ENCODE measurements around the gene YJEFN3.

The YJEFN3 gene

DNA sequence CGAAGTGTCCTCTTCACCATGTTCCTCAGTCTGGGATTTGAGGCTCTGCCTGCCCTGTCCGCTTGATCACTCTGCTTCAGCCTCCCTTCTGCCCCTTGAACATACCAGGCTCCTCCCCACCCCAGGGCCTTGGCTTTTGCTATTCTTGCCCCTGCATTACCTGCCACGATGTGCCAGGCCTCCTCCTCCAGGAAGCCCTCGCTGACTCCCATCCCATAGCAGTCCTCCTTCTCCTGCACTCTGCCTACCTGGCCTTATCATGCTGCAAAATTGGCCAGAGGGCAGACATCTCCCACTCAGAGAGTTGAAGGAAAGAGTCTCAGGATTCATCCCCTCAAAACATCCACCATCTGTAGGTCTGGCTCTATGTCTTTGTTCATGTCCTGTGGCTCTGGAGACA lies 2.2 kb downstream of the YJEFN3 start:
- TF ChIP-seq JUND (IDR thresholded peaks at IDR 0.05; ENCODE audit: low read depth), result no peak
- in situ Hi-C loops (cut with HindIII; ENCODE audit: low pct_unique_long_range_greater_than_20kb, low sequenced_read_pairs), result no loop called here
- DNase-seq (ENCODE audit: low read depth in 1 of 2, low spot score in 1 of 2), result no peak

- in situ Hi-C loops (cut with HindIII; ENCODE audit: low pct_unique_long_range_greater_than_20kb, low sequenced_read_pairs), result no loop called here
- peak; percentile 74 to 81 for DNase-seq (ENCODE audit: low read depth in 1 of 2, low spot score in 1 of 2)
- no peak for TF ChIP-seq JUND (IDR thresholded peaks at IDR 0.05; ENCODE audit: low read depth)
Measured at GRCh38 chr19:19531951-19532805, 3.5 kb downstream of the YJEFN3 start.

- TF ChIP-seq JUND (IDR thresholded peaks at IDR 0.05; ENCODE audit: low read depth), result no peak
- in situ Hi-C loops (cut with HindIII; ENCODE audit: low pct_unique_long_range_greater_than_20kb, low sequenced_read_pairs), result no loop called here
- no peak for DNase-seq (ENCODE audit: low read depth in 1 of 2, low spot score in 1 of 2)
Measured at GRCh38 chr19:19532806-19533701, 4.3 kb downstream of the YJEFN3 start.

GRCh38 chr19:19533841-19534240 lies 5.1 kb downstream of the YJEFN3 start:
- no peak for TF ChIP-seq JUND (IDR thresholded peaks at IDR 0.05; ENCODE audit: low read depth)
- in situ Hi-C loops (cut with HindIII; ENCODE audit: low pct_unique_long_range_greater_than_20kb, low sequenced_read_pairs), result no loop called here
- no peak for DNase-seq (ENCODE audit: low read depth in 1 of 2, low spot score in 1 of 2)

DNA sequence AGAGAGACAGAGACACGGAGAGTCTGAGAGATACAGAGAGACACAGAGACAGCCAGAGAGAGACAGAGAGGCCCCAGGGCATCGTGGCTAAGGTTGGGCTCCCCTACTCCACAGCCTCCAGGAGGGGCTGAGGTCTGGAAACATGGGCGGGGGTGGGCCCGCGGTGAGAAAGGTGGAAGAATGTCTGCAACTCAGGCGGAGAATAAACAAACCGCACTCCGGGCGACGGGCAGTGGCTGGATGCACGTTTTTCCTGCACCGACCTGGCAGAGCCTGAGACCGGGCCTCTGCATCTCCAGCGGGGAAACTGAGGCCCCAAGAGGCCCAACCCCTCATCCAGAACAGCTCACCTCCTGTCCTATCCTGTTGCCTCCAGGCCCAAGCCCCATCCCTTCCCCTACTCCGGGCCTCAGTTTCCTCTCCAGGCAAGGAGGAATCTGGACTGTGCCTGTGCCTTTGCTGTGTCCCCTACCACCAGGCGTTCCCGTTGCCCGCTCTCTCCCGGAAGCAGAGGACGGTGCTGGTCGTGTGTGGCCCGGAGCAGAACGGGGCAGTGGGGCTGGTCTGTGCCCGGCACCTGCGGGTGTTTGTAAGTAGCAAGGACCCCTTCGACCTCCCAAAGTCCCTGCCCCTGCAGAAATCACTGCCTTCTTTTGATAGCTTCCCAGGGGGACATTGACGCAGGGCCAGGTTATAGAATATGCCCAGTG lies 6.0 kb downstream of the YJEFN3 start:
- in situ Hi-C loops (cut with HindIII; ENCODE audit: low pct_unique_long_range_greater_than_20kb, low sequenced_read_pairs), result no loop called here
- DNase-seq (ENCODE audit: low read depth in 1 of 2, low spot score in 1 of 2), result no peak
- no peak for TF ChIP-seq JUND (IDR thresholded peaks at IDR 0.05; ENCODE audit: low read depth)

DNA sequence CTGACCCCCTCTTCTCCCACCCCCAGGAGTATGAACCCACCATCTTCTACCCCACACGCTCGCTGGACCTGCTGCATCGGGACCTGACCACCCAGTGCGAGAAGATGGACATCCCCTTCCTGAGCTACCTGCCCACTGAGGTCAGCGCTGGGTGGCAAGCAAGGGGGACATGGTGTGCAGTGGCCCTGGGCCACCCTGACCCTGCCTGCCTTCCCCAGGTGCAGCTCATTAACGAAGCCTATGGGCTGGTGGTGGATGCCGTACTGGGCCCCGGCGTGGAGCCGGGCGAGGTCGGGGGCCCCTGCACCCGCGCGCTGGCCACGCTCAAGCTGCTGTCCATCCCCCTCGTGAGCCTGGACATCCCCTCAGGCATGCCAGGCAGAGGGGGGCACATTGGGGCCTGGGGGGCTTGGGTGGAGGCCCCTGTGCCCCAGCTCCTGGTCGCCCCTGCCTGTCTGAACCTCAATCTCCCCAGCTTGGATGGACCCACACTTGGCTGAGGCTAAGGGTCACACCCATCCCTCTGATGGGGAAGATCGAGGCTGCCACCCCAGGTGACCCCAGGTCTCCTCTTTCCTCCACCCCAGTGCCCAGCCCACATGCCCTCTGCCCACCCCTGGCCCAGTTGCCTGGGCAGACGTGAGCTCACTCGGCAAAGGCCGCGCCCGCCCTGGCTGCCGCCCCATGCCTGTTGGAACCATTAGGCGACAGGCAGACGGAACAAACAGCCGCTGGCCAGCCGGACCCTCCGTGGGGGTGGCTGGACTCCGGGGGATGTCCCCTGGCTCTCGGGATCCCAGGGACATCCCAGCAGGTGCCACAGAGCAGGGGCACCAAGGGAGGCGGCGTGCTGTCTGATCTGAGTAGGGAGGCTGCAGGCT lies 6.8 kb downstream of the YJEFN3 start:
- no peak for DNase-seq (ENCODE audit: low read depth in 1 of 2, low spot score in 1 of 2)

DNA sequence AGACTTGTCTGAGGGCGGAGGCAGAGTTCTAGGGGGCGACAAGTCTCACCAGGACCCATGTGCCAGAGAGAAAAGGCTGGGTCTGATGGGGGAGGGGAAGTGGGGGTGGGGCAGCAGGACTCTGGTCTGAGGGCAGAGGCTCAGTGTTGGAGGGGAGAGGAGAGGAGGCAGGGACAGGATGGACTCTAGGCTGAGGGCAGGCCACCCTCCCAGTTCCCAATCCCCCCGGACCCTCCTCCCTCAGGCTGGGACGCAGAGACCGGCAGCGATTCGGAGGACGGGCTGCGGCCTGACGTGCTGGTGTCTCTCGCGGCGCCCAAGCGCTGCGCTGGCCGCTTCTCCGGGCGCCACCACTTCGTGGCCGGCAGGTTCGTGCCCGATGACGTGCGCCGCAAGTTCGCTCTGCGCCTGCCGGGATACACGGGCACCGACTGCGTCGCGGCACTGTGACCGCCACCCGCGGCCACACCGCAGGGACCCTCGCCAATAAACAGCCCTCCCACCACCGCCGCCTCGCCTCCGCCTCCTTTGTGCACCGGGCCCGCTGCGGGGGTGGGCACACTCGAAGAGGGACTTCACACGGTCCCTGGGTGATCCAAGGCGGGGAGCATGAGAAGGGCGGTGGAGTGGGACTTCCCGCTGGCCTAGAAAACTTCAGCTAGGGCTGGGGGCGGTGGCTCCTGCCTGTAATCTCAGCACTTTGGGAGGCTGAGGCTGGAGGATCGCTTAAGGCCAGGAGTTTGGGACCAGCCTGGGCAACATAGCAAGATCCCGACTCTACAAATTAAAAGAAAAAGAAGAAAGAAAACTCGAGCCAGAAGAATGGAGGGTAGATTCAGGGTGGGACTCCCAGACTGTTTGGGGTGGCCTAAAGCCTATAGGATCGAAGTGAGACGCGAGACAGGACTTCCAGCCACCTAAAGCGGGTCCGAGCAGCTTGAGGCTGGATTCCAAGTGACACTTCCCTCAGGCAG lies 8.7 kb downstream of the YJEFN3 start:
- in situ Hi-C loops (cut with HindIII; ENCODE audit: low pct_unique_long_range_greater_than_20kb, low sequenced_read_pairs), result no loop called here
- no peak for TF ChIP-seq JUND (IDR thresholded peaks at IDR 0.05; ENCODE audit: low read depth)
- no peak for DNase-seq (ENCODE audit: low read depth in 1 of 2, low spot score in 1 of 2)

More for the DNA sequence above, 6.8 kb downstream of the YJEFN3 start:
- in situ Hi-C loops (cut with HindIII; ENCODE audit: low pct_unique_long_range_greater_than_20kb, low sequenced_read_pairs), result no loop called here
- TF ChIP-seq JUND (IDR thresholded peaks at IDR 0.05; ENCODE audit: low read depth), result no peak

GRCh38 chr19:19538061-19538784 lies 9.5 kb downstream of the YJEFN3 start, which contains the start of gene CILP2:
Gene CILP2 (plus strand): TSS chr19:19538265. CDS start chr19:19538350, 85 bp downstream.
- no peak for TF ChIP-seq JUND (IDR thresholded peaks at IDR 0.05; ENCODE audit: low read depth)
- in situ Hi-C loops (cut with HindIII; ENCODE audit: low pct_unique_long_range_greater_than_20kb, low sequenced_read_pairs), result no loop called here
- peak in 1 of 2 experiments; percentile 42 for DNase-seq (ENCODE audit: low read depth in 1 of 2, low spot score in 1 of 2)

- in situ Hi-C loops (cut with HindIII; ENCODE audit: low pct_unique_long_range_greater_than_20kb, low sequenced_read_pairs), result no loop called here
- DNase-seq (ENCODE audit: low read depth in 1 of 2, low spot score in 1 of 2), result no peak
- TF ChIP-seq JUND (IDR thresholded peaks at IDR 0.05; ENCODE audit: low read depth), result no peak
Measured at GRCh38 chr19:19538785-19539166, 10.1 kb downstream of the YJEFN3 start.

DNA sequence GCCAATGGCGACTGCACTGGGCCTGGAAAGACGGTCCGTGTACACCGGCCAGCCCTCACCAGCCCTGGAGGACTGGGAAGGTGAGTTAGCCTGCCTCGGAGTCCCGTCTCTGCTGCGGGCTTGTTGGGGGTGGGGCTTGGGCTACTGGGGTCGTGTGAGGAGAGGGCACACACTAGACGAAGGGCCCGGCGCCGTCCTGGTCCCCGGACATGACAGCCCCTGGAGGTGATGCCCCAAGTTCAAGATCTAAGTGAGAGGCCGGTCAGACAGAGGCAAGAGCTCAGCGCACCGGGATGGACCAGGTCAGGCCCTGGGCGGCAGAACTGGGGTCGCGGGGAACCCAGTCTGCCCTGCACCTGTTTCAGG lies 11.0 kb downstream of the YJEFN3 start:
- in situ Hi-C loops (cut with HindIII; ENCODE audit: low pct_unique_long_range_greater_than_20kb, low sequenced_read_pairs), result no loop called here
- DNase-seq (ENCODE audit: low read depth in 1 of 2, low spot score in 1 of 2), result no peak
- no peak for TF ChIP-seq JUND (IDR thresholded peaks at IDR 0.05; ENCODE audit: low read depth)

Data from T47D (cell line).